GM23248 (cell line): ENCODE data around the gene PEX3. TPM values are rescaled to one million over a fixed set of nuclear protein-coding genes. Genes with fewer than 3 reads are reported as not detected.
"Not testable (repeated sequence)": the region's sequence is repeated elsewhere in the genome, so short reads cannot be mapped to it uniquely, and the experiment has no call there.

ENCODE experiments used
- DNase-seq: peaks from one replicate; pipeline ENCODE4 v3.0.0-alpha.2; 2015
- H2AFZ ChIP-seq: fragments of 200-600 bp; sonication (generic); 2 replicates; pipeline ENCODE4 v1.6.1; 2016; ENCODE audit warnings: antibody characterized with exemption
- H3F3A ChIP-seq: fragments of 200-600 bp; sonication (generic); 2 replicates; pipeline ENCODE4 v1.6.1; 2016; ENCODE audit warnings: mild to moderate bottlenecking, antibody characterized with exemption, mixed run types; ENCODE audit not compliant: insufficient read depth
- H3K27ac ChIP-seq: fragments of 200-600 bp; sonication (generic); 2 replicates; pipeline ENCODE4 v1.5.1; 2016; ENCODE audit warnings: mild to moderate bottlenecking
- H3K27me3 ChIP-seq: fragments of 200-600 bp; sonication (generic); replicated peaks from 2 replicates; pipeline ENCODE4 v1.6.1; 2016; ENCODE audit warnings: mild to moderate bottlenecking; ENCODE audit not compliant: insufficient read depth
- H3K36me3 ChIP-seq: fragments of 200-600 bp; sonication (generic); 2 replicates; pipeline ENCODE4 v1.6.1; 2016; ENCODE audit warnings: low read depth, mild to moderate bottlenecking
- H3K4me1 ChIP-seq: fragments of 200-600 bp; sonication (generic); 2 replicates; pipeline ENCODE4 v1.6.1; 2016; ENCODE audit warnings: mild to moderate bottlenecking; ENCODE audit not compliant: insufficient read depth
- H3K4me2 ChIP-seq: fragments of 200-600 bp; sonication (generic); one replicate; pipeline ENCODE4 v1.6.1; 2016; ENCODE audit warnings: mild to moderate bottlenecking; ENCODE audit not compliant: unreplicated experiment
- H3K4me3 ChIP-seq: fragments of 200-600 bp; sonication (generic); 2 replicates; pipeline ENCODE4 v1.5.1; 2016; ENCODE audit warnings: mild to moderate bottlenecking
- H3K79me2 ChIP-seq: fragments of 200-600 bp; sonication (generic); 2 replicates; pipeline ENCODE4 v1.6.1; 2016; ENCODE audit warnings: mild to moderate bottlenecking; ENCODE audit not compliant: insufficient read depth
- H3K9ac ChIP-seq: fragments of 200-600 bp; sonication (generic); 2 replicates; pipeline ENCODE4 v1.6.1; 2016; ENCODE audit warnings: mild to moderate bottlenecking
- H3K9me2 ChIP-seq: fragments of 200-600 bp; sonication (generic); 2 replicates; pipeline ENCODE4 v1.6.1; 2016; ENCODE audit warnings: mixed run types, mild to moderate bottlenecking, moderate library complexity; ENCODE audit not compliant: insufficient read depth
- H3K9me3 ChIP-seq: fragments of 200-600 bp; sonication (generic); one replicate; pipeline ENCODE4 v1.6.1; 2017; ENCODE audit warnings: low read depth
- H4K20me1 ChIP-seq: fragments of 200-600 bp; sonication (generic); 2 replicates; pipeline ENCODE4 v1.6.0; 2016; ENCODE audit not compliant: insufficient read depth
- EZH2 ChIP-seq: fragments of 200-600 bp; sonication (generic); IDR thresholded peaks from 2 replicates; pipeline ENCODE4 v1.6.1; 2018; ENCODE audit warnings: antibody characterized with exemption, mild to moderate bottlenecking; ENCODE audit not compliant: insufficient read depth, poor library complexity, severe bottlenecking
- EZH2phosphoT487 ChIP-seq: fragments of 200-600 bp; sonication (generic); IDR thresholded peaks from 2 replicates; pipeline ENCODE4 v1.6.1; 2018; ENCODE audit warnings: antibody characterized with exemption, moderate library complexity, mild to moderate bottlenecking, low read depth; ENCODE audit not compliant: insufficient read depth
- WGBS, 2 experiments: methylation state at CpG; one replicate each; pipeline ENCODE4 v1.1.6; 2015 to 2017; ENCODE audit warnings: low lambda C conversion rate in 2 of 2, low coverage in 1 of 2; ENCODE audit errors: missing lambda C conversion rate in 2 of 2; 5-methylcytosine and 5-hydroxymethylcytosine counted together
- in situ Hi-C: fragments of 300-500 bp; cut with MboI; formaldehyde crosslinking; loops from 2 replicates; pipeline ENCODE4 v1.15.0; 2020
- polyA plus RNA-seq: library from polyadenylated mRNA; unstranded; fragments of >200 nt; fragmentation: Nextera tagmentation; extraction: Ambion mirVana; gene quantifications from 2 replicates; pipeline ENCODE4 v1.2.1, GENCODE V29; 2016
- total RNA-seq: library from RNA; depleted of rRNA; stranded (reverse); fragments of >200 nt; shearing (Covaris generic); gene quantifications from 2 replicates; pipeline ENCODE4 v1.2.3, GENCODE V29; 2014

PEX3 gene
- total and polyA plus RNA-seq, 2 experiments from 2014 or later = 20.1 to 35.0 TPM

DNA sequence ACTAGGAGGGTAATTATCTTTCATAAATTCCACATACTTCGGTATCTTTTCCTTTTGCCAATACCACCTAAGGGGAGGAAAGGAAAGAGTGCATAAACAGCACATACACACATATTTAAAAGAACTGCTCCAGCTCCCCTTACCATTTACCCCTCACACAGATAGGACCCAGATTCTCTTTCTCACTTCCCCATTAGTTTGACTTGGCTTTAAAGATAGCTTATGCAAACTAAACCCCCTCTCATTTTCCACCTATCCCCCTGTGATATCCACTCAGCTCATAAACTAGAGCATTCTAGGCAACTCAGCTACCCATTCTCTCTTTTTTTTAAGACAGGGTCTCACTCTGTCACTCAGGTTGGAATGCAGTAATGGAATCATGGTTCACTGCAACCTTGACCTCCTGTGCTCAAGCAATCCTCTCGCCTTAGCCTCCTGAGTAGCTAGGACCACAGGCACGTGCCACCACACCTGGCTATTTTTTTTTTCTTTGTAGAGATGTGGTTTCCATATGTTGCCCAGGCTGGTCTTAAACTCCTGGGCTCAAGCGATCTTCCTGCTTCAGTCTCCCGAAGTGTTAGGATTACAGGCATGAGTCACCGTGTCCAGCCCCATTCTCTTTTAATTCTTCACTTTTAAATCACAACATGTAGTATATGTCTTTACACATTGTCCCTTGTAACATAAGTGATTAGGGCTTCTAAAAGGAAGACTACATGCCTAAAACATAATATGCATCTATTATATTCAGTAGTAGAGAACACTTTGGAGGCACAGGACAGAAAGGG is 56.9 kb downstream of the PEX3 start:
- in situ Hi-C loops = no loop called here
- WGBS, 2 experiments = 94 to 97% methylated on average over 6 of the region's 6 CpGs
- H3K79me2 ChIP-seq = peaks cover 35% of the 10 kb centered on the region

DNA sequence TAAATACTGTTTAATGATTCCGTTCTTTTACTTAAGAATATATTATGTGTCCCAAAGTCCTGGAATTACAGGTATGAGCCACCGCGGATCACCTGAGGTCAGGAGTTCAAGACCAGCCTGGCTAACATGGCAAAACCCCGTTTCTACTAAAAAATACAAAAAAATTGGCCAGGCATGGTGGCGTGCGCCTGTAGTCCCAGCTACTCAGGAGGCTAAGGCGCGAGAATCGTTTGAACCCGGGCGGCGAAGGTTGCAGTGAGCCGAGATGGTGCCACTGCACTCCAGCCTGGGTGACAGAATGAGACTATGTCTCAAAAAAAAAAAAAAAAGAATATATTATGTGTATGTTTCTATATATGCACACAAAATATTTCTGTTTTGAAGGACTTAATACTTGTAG is 59.7 kb downstream of the PEX3 start:
- in situ Hi-C loops, DNase-seq, H3K9me3 ChIP-seq, H3K9me2 ChIP-seq, H3K27me3 ChIP-seq, H3F3A ChIP-seq, H3K36me3 ChIP-seq, H4K20me1 ChIP-seq: not testable (repeated sequence)
- H3K4me2 ChIP-seq = peak overlapping the region; percentile 71
- H2AFZ ChIP-seq = peak overlapping the region; percentile 94
- peaks cover 35% of the 10 kb centered on the region for H3K79me2 ChIP-seq
- WGBS, 2 experiments = 90 to 91% methylated on average over 13 of the region's 13 CpGs
- peaks cover 16% of the 10 kb centered on the region; the same call in 1 of the 2 replicates for H3K4me1 ChIP-seq
- peak overlapping the region; percentile 80 for H3K4me3 ChIP-seq
- peak overlapping the region; percentile 87 for H3K9ac ChIP-seq
- peak overlapping the region; percentile 76; the same call in 1 of the 2 replicates for H3K27ac ChIP-seq

More for the DNA sequence above, 56.9 kb downstream of the PEX3 start:
- no peaks in the 10 kb centered on the region for H3K27me3 ChIP-seq
- no peak overlapping the region for H2AFZ ChIP-seq
- H3K9me3 ChIP-seq = no peaks in the 10 kb centered on the region
- H3K9ac ChIP-seq = no peak overlapping the region
- H3K4me1 ChIP-seq = peaks cover 10% of the 10 kb centered on the region; the same call in 1 of the 2 replicates
- no peak overlapping the region for H3K27ac ChIP-seq
- TF ChIP-seq EZH2 (no peak), EZH2phosphoT487 (no peak)
- no peak for DNase-seq
- H3K4me3 ChIP-seq = no peak overlapping the region
- no peaks in the 10 kb centered on the region; the same call in 1 of the 2 replicates for H3K36me3 ChIP-seq
- 0 out of 2 replicates have a peak, but pooled peaks cover under 1% of the 10 kb centered on the region for H3F3A ChIP-seq
- no peaks in the 10 kb centered on the region for H4K20me1 ChIP-seq
- no peak overlapping the region for H3K4me2 ChIP-seq
- no peaks in the 10 kb centered on the region for H3K9me2 ChIP-seq

DNA sequence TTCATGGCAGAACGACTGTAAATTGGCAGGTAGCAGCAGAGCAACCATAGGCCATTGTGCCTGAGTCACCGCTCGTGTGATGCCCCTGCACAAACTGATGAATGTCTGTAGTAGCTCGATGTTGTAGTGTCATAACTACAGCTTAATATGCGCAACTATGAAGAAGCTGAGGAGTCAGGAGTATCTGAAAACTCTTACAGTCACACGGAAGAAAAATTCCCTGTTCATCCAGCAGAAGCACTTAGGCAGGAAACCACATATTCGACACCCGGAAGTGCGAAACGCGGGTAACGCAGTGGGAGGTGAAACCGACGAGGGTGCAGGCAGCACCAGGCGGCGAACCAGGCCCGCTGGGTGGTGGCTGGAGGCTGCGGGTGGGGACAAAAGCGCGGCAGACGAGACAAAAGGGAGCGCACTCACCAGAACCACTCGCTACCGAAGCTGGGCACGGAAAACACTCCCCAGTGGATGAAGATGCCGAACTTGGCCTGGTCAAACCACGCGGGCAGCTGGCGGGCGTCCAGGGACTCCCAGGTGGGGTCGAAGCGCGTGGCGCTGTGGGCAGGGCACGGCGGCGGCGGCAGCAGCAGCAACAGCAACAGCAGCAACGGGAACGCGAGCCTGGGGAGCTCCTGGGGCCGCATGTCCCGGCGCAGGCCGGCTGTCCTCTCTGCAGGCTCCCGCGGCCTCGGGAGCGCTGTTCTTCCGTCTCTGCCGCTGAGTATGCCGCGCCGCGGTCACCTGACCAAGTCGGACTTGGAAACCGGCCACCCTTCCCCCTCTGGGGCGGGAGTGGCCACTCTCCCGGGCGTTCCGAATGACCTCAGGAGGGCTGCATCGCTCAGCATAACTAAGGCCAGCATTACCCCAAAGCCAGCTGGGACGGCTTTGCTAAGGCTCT is 60.6 kb downstream of the PEX3 start, which contains the start of gene FUCA2:
Gene FUCA2, minus strand, starts transcription at position 730 of the 901 bp plus-strand sequence. Its CDS starts 86 bp downstream, at position 644.
- Histone ChIP-seq H3K9me2 (no peaks in the 10 kb centered on the region), H2AFZ (peak within 1 kb of the TSS; percentile 94), H3K79me2 (peaks cover 35% of the 10 kb centered on the region), H3K9me3 (no peaks in the 10 kb centered on the region), H3K27me3 (no peaks in the 10 kb centered on the region), H3K9ac (peak within 1 kb of the TSS; percentile 87), H3K36me3 (no peaks in the 10 kb centered on the region; the same call in 1 of the 2 replicates), H3F3A (0 out of 2 replicates have a peak, but pooled peaks cover 4% of the 10 kb centered on the region), H3K27ac (peak within 1 kb of the TSS; percentile 76), H3K4me3 (peak within 1 kb of the TSS; percentile 80), H3K4me1 (peaks cover 18% of the 10 kb centered on the region; the same call in 1 of the 2 replicates), H4K20me1 (no peaks in the 10 kb centered on the region), H3K4me2 (peak within 1 kb of the TSS; percentile 71)
- DNase-seq = peak; percentile 94
- no peak for TF ChIP-seq EZH2
- no peak for TF ChIP-seq EZH2phosphoT487
- WGBS, 2 experiments = 3 to 4% methylated on average over 54 to 62 of the region's 63 CpGs
- in situ Hi-C loops = no loop called here

DNA sequence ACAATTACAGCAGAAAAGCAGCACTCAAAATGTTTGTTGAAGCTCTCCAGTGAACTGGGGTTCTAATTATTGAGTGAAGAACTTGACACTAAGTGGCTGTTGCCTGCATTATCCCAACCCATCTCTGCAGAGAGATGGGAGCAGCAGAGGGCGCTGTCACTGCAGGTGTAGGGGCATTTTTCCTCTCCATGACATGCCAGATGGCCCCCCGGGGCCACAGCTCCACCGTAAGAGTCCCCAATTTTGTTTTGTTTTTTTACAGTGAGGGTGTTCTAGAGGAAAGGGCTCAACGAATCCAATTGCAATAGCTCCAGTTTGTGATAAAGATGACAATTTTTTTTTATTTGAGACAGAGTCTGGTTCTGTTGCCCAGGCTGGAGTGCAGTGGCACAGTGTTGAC is 62.8 kb downstream of the PEX3 start:
- no peaks in the 10 kb centered on the region for H3K9me2 ChIP-seq
- H3F3A ChIP-seq = 0 out of 2 replicates have a peak, but pooled peaks cover 4% of the 10 kb centered on the region
- peaks cover 18% of the 10 kb centered on the region; the same call in 1 of the 2 replicates for H3K4me1 ChIP-seq
- H4K20me1 ChIP-seq = no peaks in the 10 kb centered on the region
- 69 to 78% methylated on average over 4 of the region's 4 CpGs for WGBS, 2 experiments
- H3K9ac ChIP-seq = no peak overlapping the region
- TF ChIP-seq EZH2 (no peak), EZH2phosphoT487 (no peak)
- in situ Hi-C loops = no loop called here
- H3K4me3 ChIP-seq = no peak overlapping the region
- no peaks in the 10 kb centered on the region for H3K36me3 ChIP-seq
- peaks cover 26% of the 10 kb centered on the region for H3K79me2 ChIP-seq
- peak; percentile 36 for DNase-seq
- no peak overlapping the region for H2AFZ ChIP-seq
- no peak overlapping the region for H3K27ac ChIP-seq
- 0 out of 2 replicates have a peak, but pooled peaks cover 7% of the 10 kb centered on the region for H3K27me3 ChIP-seq
- no peak overlapping the region for H3K4me2 ChIP-seq
- no peaks in the 10 kb centered on the region for H3K9me3 ChIP-seq
